HG02938 (cell line): ENCODE measurements around the gene TSPAN17.

Source experiments
- ATAC-seq: cut with Tn5 transposase; IDR thresholded peaks from one replicate; pipeline ENCODE4 v1.9.1; 2021; ENCODE audit warnings: mild to moderate bottlenecking, moderate library complexity; ENCODE audit not compliant: unreplicated experiment

The TSPAN17 gene

GRCh38 chr5:176620333-176620981 lies 26.8 kb upstream of the TSPAN17 start:
- no peak for ATAC-seq

GRCh38 chr5:176621661-176622079 lies 25.6 kb upstream of the TSPAN17 start:
- no peak for ATAC-seq

GRCh38 chr5:176624142-176624541 lies 23.1 kb upstream of the TSPAN17 start:
- ATAC-seq = no peak

- ATAC-seq = no peak
These were observed 22.3 kb upstream of the TSPAN17 start for GRCh38 chr5:176624938-176625337.

GRCh38 chr5:176625512-176625911 lies 21.8 kb upstream of the TSPAN17 start:
- ATAC-seq = no peak

GRCh38 chr5:176625966-176626875 lies 21.1 kb upstream of the TSPAN17 start:
- ATAC-seq = no peak

GRCh38 chr5:176626876-176627236 lies 20.4 kb upstream of the TSPAN17 start:
- no peak for ATAC-seq

- no peak for ATAC-seq
These were observed 19.7 kb upstream of the TSPAN17 start for GRCh38 chr5:176627582-176627981.

- no peak for ATAC-seq
These were observed 18.7 kb upstream of the TSPAN17 start for GRCh38 chr5:176628406-176629228.

GRCh38 chr5:176629317-176629852 lies 17.9 kb upstream of the TSPAN17 start:
- no peak for ATAC-seq

GRCh38 chr5:176629853-176630680 lies 17.2 kb upstream of the TSPAN17 start, which contains the start of the genes EIF4E1B and SNCB:
Gene EIF4E1B (plus strand): TSS chr5:176630675. CDS start chr5:176642788, 12,113 bp downstream.
Gene SNCB (minus strand): TSS chr5:176630534. CDS start chr5:176629654, 880 bp downstream.
- ATAC-seq = no peak

GRCh38 chr5:176630681-176631222 lies 16.5 kb upstream of the TSPAN17 start:
- no peak for ATAC-seq

GRCh38 chr5:176631383-176632200 lies 15.7 kb upstream of the TSPAN17 start:
- no peak for ATAC-seq

- ATAC-seq = no peak
These were observed 14.5 kb upstream of the TSPAN17 start for GRCh38 chr5:176632745-176633144.

GRCh38 chr5:176633598-176633997 lies 13.7 kb upstream of the TSPAN17 start:
- no peak for ATAC-seq

- no peak for ATAC-seq
These were observed 10.9 kb upstream of the TSPAN17 start for GRCh38 chr5:176636426-176636825.

- ATAC-seq = no peak
These were observed 9.7 kb upstream of the TSPAN17 start for GRCh38 chr5:176637556-176637955.

GRCh38 chr5:176638437-176638836 lies 8.8 kb upstream of the TSPAN17 start:
- ATAC-seq = no peak

- ATAC-seq = no peak
These were observed 8.1 kb upstream of the TSPAN17 start for GRCh38 chr5:176639208-176639607.
